ENCODE measurements around the gene MICAL2. TPM values are rescaled to one million over a fixed set of nuclear protein-coding genes. Genes with fewer than 3 reads are reported as not detected.

The MICAL2 gene
- total and polyA plus RNA-seq, 2 of the 8 experiments (the other 6 are each of a cell fraction or from before 2014, with no cell fraction given): 1.3 to 4.1 TPM

- TF ChIP-seq, protein P1, sequence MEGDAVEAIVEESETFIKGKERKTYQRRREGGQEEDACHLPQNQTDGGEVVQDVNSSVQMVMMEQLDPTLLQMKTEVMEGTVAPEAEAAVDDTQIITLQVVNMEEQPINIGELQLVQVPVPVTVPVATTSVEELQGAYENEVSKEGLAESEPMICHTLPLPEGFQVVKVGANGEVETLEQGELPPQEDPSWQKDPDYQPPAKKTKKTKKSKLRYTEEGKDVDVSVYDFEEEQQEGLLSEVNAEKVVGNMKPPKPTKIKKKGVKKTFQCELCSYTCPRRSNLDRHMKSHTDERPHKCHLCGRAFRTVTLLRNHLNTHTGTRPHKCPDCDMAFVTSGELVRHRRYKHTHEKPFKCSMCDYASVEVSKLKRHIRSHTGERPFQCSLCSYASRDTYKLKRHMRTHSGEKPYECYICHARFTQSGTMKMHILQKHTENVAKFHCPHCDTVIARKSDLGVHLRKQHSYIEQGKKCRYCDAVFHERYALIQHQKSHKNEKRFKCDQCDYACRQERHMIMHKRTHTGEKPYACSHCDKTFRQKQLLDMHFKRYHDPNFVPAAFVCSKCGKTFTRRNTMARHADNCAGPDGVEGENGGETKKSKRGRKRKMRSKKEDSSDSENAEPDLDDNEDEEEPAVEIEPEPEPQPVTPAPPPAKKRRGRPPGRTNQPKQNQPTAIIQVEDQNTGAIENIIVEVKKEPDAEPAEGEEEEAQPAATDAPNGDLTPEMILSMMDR (IDR thresholded peaks at IDR 0.05; ENCODE audit: control extremely low read depth in 1 of 3, insufficient read depth in 1 of 3, low read depth in 1 of 3, low read length in 3 of 3): no peak
These were observed 131.7 kb downstream of the MICAL2 start (continued) for GRCh38 chr11:12241971-12242672.

All from H1 (cell line).